SK-N-SH (cell line): ENCODE results near the gene UNC119. TPM values are rescaled to one million over a fixed set of nuclear protein-coding genes. Genes with fewer than 3 reads are reported as not detected.

Source experiments
- CTCF ChIA-PET: fragments of 300-600, 350-600 bp; formaldehyde crosslinking; extraction: SDS; loops from one replicate; lab custom pipeline; 2021; lab: Yijun Ruan, JAX
- POLR2A ChIA-PET: fragments of 350-600 bp; sonication (Branson Sonifier 250); formaldehyde crosslinking; extraction: SDS; loops from one replicate; lab custom pipeline; 2020; ENCODE audit warnings: antibody characterized with exemption, inconsistent platforms; lab: Yijun Ruan, JAX
- DNase-seq: peaks from one replicate; pipeline ENCODE4 v3.0.0; 2012
- H2AFZ ChIP-seq: fragments of 200-600 bp; sonication (generic); 2 replicates; pipeline ENCODE4 v1.8.1; 2016; ENCODE audit warnings: antibody characterized with exemption, mild to moderate bottlenecking, low read depth
- H3F3A ChIP-seq: fragments of 200-600 bp; sonication (generic); replicated peaks from 2 replicates; pipeline ENCODE3; 2016; ENCODE audit warnings: antibody characterized with exemption, mild to moderate bottlenecking; ENCODE audit not compliant: insufficient read depth
- H3K27ac ChIP-seq, 2 experiments: fragments of 200-500 bp in 1 of 2; fragments of 200-600 bp in 1 of 2; sonication (Bioruptor generic) in 1 of 2; sonication (generic), shearing (Covaris generic) in 1 of 2; 2 replicates each; pipeline versions ENCODE4 v1.5.1 to v1.6.1; 2014 to 2016; ENCODE audit warnings: low read depth in 2 of 2, inconsistent platforms in 1 of 2, low read length in 1 of 2, mild to moderate bottlenecking in 1 of 2, mixed read lengths in 1 of 2
- H3K27me3 ChIP-seq: fragments of 200-600 bp; sonication (generic), shearing (Covaris generic); 2 replicates; pipeline ENCODE4 v1.6.1; 2016; ENCODE audit warnings: mixed run types; ENCODE audit not compliant: insufficient read depth
- H3K36me3 ChIP-seq, 2 experiments: fragments of 200-500 bp in 1 of 2; fragments of 200-600 bp in 1 of 2; sonication (Bioruptor generic) in 1 of 2; sonication (generic) in 1 of 2; replicated peaks in 1 of 2; 2 replicates each; pipeline versions ENCODE3 to v1.5.1; 2014 to 2016; ENCODE audit warnings: low read length in 1 of 2, mild to moderate bottlenecking in 1 of 2; ENCODE audit not compliant: insufficient read depth in 2 of 2, control insufficient read depth in 1 of 2
- H3K4me1 ChIP-seq, 2 experiments: fragments of 200-500 bp in 1 of 2; fragments of 200-600 bp in 1 of 2; sonication (Bioruptor generic) in 1 of 2; sonication (generic), shearing (Covaris generic) in 1 of 2; 2 replicates each; pipeline versions ENCODE4 v1.5.1 to v1.6.1; 2014 to 2016; ENCODE audit warnings: low read depth in 1 of 2, low read length in 1 of 2, mixed run types in 1 of 2; ENCODE audit not compliant: insufficient read depth in 2 of 2, control insufficient read depth in 1 of 2
- H3K4me2 ChIP-seq: fragments of 200-600 bp; sonication (generic), shearing (Covaris generic); 2 replicates; pipeline ENCODE4 v1.6.1; 2017; ENCODE audit warnings: mixed run types
- H3K4me3 ChIP-seq, 2 experiments: fragments of 200-500 bp in 1 of 2; fragments of 200-600 bp in 1 of 2; sonication (Bioruptor generic) in 1 of 2; sonication (generic), shearing (Covaris generic) in 1 of 2; 2 replicates each; pipeline versions ENCODE4 v1.5.1 to v1.8.1; 2014 to 2016; ENCODE audit warnings: low read depth in 2 of 2, inconsistent platforms in 1 of 2, low read length in 1 of 2, mild to moderate bottlenecking in 1 of 2, mixed read lengths in 1 of 2, moderate library complexity in 1 of 2
- H3K79me2 ChIP-seq: fragments of 200-600 bp; sonication (generic); 2 replicates; pipeline ENCODE4 v1.8.1; 2017; ENCODE audit warnings: mild to moderate bottlenecking; ENCODE audit not compliant: insufficient read depth
- H3K9ac ChIP-seq: fragments of 200-600 bp; sonication (generic); 2 replicates; pipeline ENCODE4 v1.6.1; 2017; ENCODE audit warnings: mixed run types
- H3K9me2 ChIP-seq: fragments of 200-600 bp; sonication (generic); 2 replicates; pipeline ENCODE4 v1.6.1; 2017; ENCODE audit warnings: mixed run types
- H3K9me3 ChIP-seq: fragments of 200-600 bp; sonication (generic); 2 replicates; pipeline ENCODE4 v1.6.1; 2017; ENCODE audit warnings: mixed run types, mild to moderate bottlenecking, moderate library complexity
- H4K20me1 ChIP-seq: fragments of 200-600 bp; sonication (generic); 2 replicates; pipeline ENCODE4 v1.6.1; 2017; ENCODE audit warnings: mild to moderate bottlenecking, mixed run types; ENCODE audit not compliant: insufficient read depth
- EP300 ChIP-seq, 2 experiments: IDR thresholded peaks; 2 replicates each; pipeline versions ENCODE4 v1.4.0 to v1.6.1; 2012; ENCODE audit warnings: borderline replicate concordance in 1 of 2, low read depth in 1 of 2, low read length in 1 of 2
- EZH2phosphoT487 ChIP-seq: fragments of 200-600 bp; sonication (generic); IDR thresholded peaks from 2 replicates; pipeline ENCODE4 v1.6.1; 2017; ENCODE audit warnings: low read depth, mixed run types, mild to moderate bottlenecking, antibody characterized with exemption, moderate library complexity, borderline replicate concordance
- NRF1 ChIP-seq: IDR thresholded peaks from 2 replicates; pipeline ENCODE4 v1.6.1; 2012; ENCODE audit warnings: low read depth, mild to moderate bottlenecking, low read length
- RCOR1 ChIP-seq: fragments of 150-350 bp; IDR thresholded peaks from 2 replicates; pipeline ENCODE4 v1.6.1; 2017; ENCODE audit warnings: antibody characterized with exemption, low read length
- SMC3 ChIP-seq: IDR thresholded peaks from 2 replicates; pipeline ENCODE4 v1.6.1; 2012; ENCODE audit warnings: low read depth, low read length, improper control_type of control experiment
- TCF12 ChIP-seq: IDR thresholded peaks from 2 replicates; pipeline ENCODE4 v1.4.0; 2012
- TEAD4 ChIP-seq: IDR thresholded peaks from 2 replicates; pipeline ENCODE4 v1.4.0; 2012; ENCODE audit warnings: mild to moderate bottlenecking, borderline replicate concordance; ENCODE audit not compliant: insufficient read depth
- USF2 ChIP-seq: fragments of 150-350 bp; IDR thresholded peaks from 2 replicates; pipeline ENCODE4 v1.6.1; 2017; ENCODE audit warnings: antibody characterized with exemption, low read length, low read depth, borderline replicate concordance
- WGBS: methylation state at CpG from one replicate; pipeline ENCODE4 v1.1.6; 2017; ENCODE audit warnings: low lambda C conversion rate; 5-methylcytosine and 5-hydroxymethylcytosine counted together
- polyA plus RNA-seq, 3 experiments: library from polyadenylated mRNA; depleted of rRNA; stranded (reverse); fragments of >200 nt; gene quantifications; 2 replicates each; pipeline ENCODE4 v1.2.3, GENCODE V29; 2012
- TF ChIP-seq, protein P1 (sequence below): IDR thresholded peaks from 2 replicates; pipeline ENCODE4 v1.4.0; 2012; ENCODE audit warnings: low read depth
- TF ChIP-seq, protein P2 (sequence below): fragments of 200-600 bp; sonication (generic); IDR thresholded peaks from 2 replicates; pipeline ENCODE4 v1.6.1; 2017; ENCODE audit warnings: antibody characterized with exemption, mild to moderate bottlenecking, moderate library complexity

Gene UNC119
- polyA plus RNA-seq, 1 of the 3 experiments (the other 2 are of a cell fraction): 89.9 TPM

GRCh38 chr17:28513476-28513875 is 38.9 kb downstream of the UNC119 start:
- no peaks in the 10 kb centered on the region for H3K9me3 ChIP-seq
- H4K20me1 ChIP-seq: no peaks in the 10 kb centered on the region
- POLR2A ChIA-PET: no interaction called here
- CTCF ChIA-PET: interaction anchor here (0.7 to 1.3 kb wide), 2 partner anchors 27 to 35 kb away, joined by 3 to 7 read pairs; no protein-coding TSS in a partner anchor
- H3K4me3 ChIP-seq: no peak overlapping the region
- TF ChIP-seq RCOR1 (no peak), TEAD4 (no peak), USF2 (no peak)
- TF ChIP-seq, protein P1, sequence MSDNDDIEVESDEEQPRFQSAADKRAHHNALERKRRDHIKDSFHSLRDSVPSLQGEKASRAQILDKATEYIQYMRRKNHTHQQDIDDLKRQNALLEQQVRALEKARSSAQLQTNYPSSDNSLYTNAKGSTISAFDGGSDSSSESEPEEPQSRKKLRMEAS: no peak
- TF ChIP-seq, all 33 proteins: peak for 0
- Histone ChIP-seq H3K79me2 (no peaks in the 10 kb centered on the region), H3K4me2 (no peak overlapping the region), H2AFZ (no peak overlapping the region), H3K27ac (no peak overlapping the region), H3K27me3 (peaks cover 38% of the 10 kb centered on the region), H3F3A (no peaks in the 10 kb centered on the region), H3K36me3 (no peaks in the 10 kb centered on the region), H3K9ac (no peak overlapping the region), H3K4me1 (no peaks in the 10 kb centered on the region), H3K9me2 (no peaks in the 10 kb centered on the region)
- 25% methylated on average over 7 of the region's 7 CpGs for WGBS
- no peak for DNase-seq

GRCh38 chr17:28511858-28512461 is 40.5 kb downstream of the UNC119 start:
- POLR2A ChIA-PET: interaction anchor here (0.8 kb wide), 1 partner anchor 14 kb away, joined by 3 read pairs; no protein-coding TSS in a partner anchor
- TF ChIP-seq EP300 (IDR thresholded peaks at IDR 0.05; ENCODE audit: borderline replicate concordance in 1 of 2, low read depth in 1 of 2, low read length in 1 of 2) (no peak), SMC3 (no peak), EZH2phosphoT487 (no peak), NRF1 (no peak), TCF12 (no peak)
- TF ChIP-seq, protein P2, sequence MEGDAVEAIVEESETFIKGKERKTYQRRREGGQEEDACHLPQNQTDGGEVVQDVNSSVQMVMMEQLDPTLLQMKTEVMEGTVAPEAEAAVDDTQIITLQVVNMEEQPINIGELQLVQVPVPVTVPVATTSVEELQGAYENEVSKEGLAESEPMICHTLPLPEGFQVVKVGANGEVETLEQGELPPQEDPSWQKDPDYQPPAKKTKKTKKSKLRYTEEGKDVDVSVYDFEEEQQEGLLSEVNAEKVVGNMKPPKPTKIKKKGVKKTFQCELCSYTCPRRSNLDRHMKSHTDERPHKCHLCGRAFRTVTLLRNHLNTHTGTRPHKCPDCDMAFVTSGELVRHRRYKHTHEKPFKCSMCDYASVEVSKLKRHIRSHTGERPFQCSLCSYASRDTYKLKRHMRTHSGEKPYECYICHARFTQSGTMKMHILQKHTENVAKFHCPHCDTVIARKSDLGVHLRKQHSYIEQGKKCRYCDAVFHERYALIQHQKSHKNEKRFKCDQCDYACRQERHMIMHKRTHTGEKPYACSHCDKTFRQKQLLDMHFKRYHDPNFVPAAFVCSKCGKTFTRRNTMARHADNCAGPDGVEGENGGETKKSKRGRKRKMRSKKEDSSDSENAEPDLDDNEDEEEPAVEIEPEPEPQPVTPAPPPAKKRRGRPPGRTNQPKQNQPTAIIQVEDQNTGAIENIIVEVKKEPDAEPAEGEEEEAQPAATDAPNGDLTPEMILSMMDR: no peak
- Histone ChIP-seq H3K4me3 (no peak overlapping the region), H3K9me3 (no peaks in the 10 kb centered on the region), H4K20me1 (no peaks in the 10 kb centered on the region), H3K9me2 (no peaks in the 10 kb centered on the region), H3K27me3 (peaks cover 38% of the 10 kb centered on the region), H3K9ac (no peak overlapping the region), H2AFZ (no peak overlapping the region), H3F3A (no peaks in the 10 kb centered on the region), H3K27ac (no peak overlapping the region), H3K4me1 (no peaks in the 10 kb centered on the region), H3K79me2 (no peaks in the 10 kb centered on the region), H3K36me3 (no peaks in the 10 kb centered on the region), H3K4me2 (no peak overlapping the region)
- no peak for DNase-seq
- WGBS: 100% methylated on average over 1 of the region's 3 CpGs
- CTCF ChIA-PET: interaction anchor here (0.9 to 1.3 kb wide), 3 partner anchors 28 to 37 kb away, joined by 4 to 5 read pairs (median 5); no protein-coding TSS in a partner anchor
